CD1c-positive myeloid dendritic cell (primary cell): ENCODE data around the gene TRIP4.
A peak's percentile ranks its signal among the peaks of the same experiment; 100 is the strongest.
"Not testable (repeated sequence)": the region's sequence is repeated elsewhere in the genome, so short reads cannot be mapped to it uniquely, and the experiment has no call there.

Experiments used
- DNase-seq: peaks from one replicate; pipeline ENCODE4 v3.0.0-alpha.2; 2016; ENCODE audit errors: extremely low spot score

TRIP4 gene

DNA sequence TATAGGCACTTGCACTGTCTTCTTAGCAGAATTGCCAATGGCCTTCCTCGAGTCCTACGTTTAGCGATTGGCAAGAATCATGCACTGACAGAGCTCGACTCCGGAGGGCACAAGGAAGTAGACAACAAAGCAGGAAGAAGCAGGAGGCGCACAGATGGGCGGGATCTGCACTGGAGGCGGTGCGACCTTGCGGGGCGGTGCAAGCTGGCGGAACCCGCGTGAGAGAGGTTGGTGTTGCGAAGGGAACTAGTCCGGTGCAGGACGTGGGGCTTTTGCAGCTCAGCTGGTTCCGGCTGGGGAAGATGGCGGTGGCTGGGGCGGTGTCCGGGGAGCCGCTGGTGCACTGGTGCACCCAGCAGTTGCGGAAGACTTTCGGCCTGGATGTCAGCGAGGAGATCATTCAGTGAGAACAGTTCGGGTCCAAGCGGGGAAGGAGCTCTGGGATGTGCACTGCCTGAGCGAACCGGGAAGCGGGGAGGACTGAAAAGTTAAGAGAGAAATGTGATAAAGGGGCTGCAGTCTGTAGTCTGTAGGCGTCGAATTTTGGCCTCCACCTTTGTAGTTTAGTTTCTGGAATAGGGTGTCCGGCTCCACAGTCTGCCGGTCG, at the start of gene TRIP4:
Gene TRIP4 (plus strand): TSS at position 275 of the 607 bp plus-strand sequence. CDS start 28 bp downstream, at position 303.
- peak; percentile 98 for DNase-seq

DNA sequence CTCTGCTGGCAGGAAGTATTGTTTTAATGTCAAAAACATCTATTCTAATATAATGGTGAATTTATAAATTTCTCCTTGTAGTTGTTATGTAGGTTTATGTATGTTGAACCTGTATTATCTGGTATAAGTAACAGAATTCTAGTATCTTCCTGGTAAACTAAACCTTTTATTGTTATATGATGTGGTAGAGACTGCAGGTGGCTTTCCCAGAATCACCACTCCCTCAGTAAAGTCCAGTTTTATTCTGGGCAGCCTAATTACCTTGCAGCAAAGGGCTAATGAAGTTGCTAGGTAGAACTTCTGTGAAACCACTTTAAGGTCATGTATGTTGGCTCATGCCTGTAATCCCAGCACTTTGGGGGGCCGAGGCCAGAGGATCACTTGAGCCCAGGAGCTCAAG, 47.3 kb upstream of the TRIP4 start:
- DNase-seq, result no peak

DNA sequence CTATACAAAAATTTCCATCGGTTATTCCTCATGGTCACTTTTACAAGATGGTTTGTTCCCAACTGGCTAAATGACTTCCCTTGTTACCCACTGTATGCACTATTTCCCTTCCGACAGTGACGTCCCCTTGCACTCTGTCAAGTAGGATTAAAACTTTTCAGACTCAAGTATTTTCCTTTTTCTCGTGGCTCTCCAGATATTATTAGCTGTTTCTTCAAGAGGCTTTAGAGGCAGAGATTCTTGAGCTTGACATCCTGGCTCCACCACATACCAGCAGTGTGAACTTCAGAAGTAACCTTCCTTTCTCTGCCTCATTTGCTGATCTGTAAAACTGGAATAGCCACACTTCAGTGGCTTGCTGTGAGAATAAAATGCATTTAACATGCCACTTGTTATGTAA, 45.7 kb upstream of the TRIP4 start:
- no peak for DNase-seq

DNA sequence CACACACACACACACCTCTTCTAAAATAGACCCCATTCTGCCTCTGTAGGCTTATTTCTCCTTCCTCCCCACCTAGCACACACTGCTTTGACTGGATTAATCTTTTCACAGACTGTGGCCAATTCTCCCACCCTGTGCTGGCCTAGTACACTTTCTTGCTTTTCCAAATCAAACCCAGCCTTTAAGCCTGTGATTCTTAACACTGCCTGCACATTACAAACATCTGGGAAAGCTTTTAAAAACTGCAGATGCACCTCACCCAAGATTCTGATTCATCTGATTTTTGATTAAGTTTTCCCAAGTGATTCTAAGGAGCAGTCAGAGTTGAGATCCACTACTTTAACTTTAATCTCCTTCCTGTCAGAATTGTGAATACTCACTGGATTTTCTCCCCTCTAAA, 44.4 kb upstream of the TRIP4 start:
- no peak for DNase-seq

DNA sequence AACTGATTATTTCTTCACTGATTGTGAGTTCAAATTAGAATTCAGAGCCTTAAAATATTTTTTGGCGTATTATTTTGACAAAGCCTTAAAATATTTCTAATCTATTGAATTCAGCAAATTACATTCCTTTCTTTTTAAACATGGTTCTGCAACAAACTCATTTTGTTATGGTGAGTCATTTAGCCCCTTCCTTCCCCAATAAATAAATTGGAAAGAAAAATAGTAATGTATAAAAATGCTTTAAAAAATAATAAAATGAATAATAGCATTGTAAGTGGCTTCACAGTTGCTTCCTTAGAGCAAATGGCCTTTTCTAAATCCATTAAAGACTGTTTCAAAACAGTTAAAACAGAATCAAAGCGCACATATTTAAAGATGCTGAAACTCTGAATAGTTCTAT, 43.8 kb upstream of the TRIP4 start:
- DNase-seq, result no peak

DNA sequence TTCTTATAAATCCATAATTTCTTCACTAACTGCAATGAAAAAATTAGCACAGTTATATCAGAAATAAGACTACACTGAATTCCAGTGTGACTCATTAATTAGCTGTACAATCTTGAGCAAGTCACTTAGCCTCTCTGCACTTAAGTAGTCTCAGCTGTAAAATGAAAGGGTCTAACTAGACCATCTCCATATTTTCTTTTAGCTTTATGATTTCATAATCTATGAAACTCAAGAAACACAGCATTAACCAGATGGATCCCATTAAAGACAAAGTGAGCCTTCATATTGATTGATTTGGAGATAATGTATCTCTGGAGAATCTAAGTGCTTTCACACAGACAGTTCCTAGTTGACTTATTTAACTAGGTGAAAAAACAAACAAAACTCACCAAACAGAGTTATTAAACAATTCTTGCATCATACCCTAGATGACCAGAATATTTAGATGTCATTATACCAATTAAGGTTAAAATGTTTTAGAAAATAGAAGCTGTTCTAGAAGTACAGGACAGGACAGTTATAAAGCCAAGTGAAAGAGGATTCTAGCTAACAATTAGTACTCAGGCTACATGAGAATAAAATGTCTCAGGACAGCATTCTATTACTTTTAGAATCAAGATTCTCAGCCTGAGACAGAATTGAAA, 42.9 kb upstream of the TRIP4 start:
- no peak for DNase-seq

DNA sequence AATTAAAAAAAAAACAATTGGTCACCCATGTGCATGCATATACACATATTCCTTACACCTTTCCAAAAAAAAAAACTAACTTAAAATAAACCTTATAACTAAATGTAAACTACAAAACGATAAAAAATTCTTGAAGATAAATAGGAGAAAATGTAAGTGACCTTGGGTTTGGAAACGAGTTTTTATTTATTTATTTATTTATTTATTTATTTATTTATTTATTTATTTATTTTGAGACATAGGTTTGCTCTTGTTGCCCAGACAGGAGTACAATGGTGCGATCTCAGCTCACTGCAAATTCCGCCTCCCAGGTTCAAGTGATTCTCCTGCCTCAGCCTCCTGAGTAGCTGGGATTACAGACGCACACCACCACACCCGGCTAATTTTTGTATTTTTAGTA, 41.4 kb upstream of the TRIP4 start:
- DNase-seq, result not testable (repeated sequence)

DNA sequence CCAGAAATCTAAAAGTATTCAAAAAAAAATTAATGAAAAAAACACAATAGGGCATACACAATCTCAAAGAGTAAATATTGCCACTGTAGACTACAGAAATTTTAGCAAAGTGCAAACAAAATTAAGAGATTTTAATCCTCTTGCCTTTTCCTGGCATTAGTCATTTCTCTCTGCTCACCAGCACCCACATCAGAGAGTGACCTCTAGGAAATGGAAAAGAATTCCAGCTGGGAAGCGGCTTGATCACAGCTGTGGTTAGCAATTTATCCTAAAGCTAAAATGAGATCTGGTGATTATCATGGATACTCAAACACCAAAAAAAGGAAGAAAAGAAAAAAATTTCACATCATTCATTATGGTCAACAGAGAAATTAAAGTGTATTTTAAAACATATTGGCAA, 39.2 kb upstream of the TRIP4 start:
- DNase-seq, result no peak

DNA sequence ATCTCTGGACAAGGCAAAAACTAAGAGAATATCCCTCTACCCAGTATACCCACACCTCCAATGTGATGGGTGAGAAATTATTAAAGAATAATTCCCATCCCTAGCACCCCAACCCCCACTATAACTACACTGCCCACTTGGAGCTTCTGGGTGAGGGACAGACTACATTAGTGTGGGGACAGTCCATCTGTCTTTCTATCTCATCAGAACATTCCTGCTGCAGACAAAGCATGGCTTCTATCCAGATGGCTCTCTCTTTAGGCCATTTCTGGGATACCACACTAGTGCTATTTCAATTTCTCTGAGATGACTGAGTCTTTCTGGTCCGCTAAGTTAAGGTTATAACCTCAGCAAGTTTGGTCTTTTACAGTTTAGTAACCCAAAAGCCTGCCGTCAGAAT, 38.3 kb upstream of the TRIP4 start:
- DNase-seq, result no peak

DNA sequence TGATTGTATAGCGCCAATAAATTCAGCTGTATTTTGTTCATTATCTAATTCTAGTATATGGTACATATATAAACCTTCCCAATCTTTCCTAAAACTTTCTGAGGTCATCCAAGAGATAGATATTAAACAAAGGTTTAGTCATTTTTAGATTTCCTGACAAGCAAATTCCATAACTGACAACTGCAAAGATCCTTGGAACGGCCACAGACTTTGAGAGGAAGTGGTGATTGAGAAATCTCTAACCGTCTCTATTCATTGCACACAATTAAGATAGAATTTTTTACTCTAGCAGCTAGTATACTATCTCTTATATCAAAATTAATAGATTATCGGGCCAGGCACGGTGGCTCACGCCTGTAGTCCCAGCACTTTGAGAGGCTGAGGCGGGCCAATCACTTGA, 36.4 kb upstream of the TRIP4 start:
- no peak for DNase-seq

DNA sequence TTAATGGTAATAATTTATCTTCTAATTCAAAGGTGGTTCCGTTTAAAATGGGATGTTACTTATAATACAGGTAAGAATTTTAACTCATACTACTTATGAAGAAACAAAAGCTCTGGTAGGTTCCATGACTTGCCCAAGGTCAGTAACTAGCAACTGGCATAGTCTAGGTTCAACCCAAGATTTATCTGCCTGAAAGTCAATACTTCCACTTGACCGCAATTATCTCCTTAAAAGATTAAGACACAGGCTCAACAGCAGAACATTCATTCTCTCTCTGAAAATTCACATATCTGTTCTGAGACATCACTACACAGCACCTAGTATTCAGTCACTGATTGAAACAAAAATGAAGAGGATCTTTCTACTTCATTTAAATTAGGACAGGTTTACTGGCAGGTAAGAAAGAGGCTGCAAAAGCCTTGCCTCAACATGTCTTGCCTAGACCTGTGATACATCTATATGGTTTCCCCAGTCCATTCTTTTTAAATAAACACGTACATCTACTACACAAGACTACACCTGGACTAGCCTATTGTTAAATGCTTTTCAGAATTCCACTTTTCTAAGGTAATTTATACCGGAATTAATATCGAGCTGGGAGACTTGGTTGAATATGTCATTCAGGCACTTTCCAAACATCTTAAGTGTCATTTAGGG, 32.8 kb upstream of the TRIP4 start:
- no peak for DNase-seq

DNA sequence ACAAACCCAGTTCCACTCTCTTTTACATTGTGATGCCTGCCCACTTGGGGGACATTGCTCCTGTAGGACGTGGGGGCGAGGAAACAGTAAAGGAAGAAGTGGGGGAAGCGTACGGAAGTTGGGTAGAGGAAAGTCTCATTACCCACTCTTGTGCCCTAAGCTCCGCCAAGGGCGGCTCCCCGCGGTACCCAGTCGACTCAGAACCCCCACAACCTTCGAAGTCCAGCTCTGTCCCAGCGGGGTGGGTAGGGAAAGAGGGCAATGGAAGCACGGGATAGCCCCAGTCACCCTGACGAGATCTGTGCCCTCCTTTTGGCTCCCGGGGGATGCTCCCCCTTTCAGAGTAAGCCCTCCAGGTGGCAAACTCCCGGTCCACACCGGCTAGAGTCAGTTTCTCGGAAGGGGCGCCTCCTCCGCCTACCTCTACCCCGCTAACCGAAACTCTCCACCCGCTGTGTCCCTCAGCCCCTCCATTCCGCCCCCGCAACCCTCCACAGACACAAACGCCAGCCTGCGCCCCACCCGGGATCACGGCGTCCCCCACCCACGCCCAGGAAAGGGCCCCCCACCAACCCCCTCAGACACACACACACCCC, 32.2 kb upstream of the TRIP4 start:
- DNase-seq, result peak; percentile 20

DNA sequence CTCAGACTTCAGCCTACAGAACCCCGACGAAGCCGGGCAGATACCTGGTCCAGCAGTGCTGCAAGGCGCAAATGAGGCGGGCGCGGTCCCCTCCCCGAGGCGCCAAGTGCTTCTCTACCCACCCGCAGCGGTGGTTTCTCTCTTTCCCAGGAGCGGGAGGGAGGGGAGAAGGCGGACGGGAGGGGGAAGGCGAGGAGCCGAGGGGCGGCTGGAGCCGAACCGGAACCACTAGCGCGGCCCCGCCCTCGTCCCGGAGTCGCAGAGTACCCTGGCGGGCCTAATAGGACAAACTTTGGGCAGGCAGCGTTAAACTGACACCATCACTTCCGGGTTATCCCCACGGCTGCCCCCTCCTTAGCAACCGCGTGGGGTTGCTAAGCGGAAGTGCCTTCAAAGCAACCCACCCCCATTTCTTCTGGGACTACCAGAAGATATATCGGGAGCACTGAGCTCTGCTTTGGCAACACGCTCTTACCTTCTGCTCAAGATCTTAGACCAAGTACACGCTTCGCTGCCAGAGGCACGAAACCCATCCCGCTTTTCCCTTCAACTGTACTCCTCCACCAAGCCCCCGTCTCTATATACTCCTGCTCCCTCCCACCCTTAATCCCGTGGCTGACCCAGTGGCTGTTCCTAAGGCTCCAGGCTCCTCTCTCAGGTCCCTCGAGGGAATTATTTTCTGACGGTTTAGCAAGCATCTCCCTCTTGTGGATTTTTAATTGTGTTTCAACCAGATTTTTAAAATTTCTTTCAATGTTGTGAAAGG, 31.5 kb upstream of the TRIP4 start, which contains the start of gene CSNK1G1:
Gene CSNK1G1 (minus strand): TSS at position 230 of the 766 bp plus-strand sequence. CDS start 55,674 bp downstream, outside the sequence.
- DNase-seq, result peak; percentile 98

DNA sequence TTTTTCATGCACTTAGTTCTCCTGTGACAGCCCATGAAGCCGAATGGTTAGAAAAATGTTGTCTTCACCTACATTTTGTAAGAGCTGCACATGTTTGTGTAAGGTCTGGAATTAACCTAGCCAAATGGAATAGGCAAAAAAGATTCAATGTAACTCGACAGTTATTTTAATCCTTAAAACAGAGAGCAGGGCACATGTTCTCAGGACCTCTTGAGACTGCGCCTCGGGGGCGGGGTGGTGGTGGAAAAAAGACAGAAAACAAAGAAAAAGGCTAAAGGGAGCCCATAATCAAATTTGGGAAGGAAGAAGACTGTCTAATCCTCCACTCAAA, 31.0 kb upstream of the TRIP4 start:
- no peak for DNase-seq

DNA sequence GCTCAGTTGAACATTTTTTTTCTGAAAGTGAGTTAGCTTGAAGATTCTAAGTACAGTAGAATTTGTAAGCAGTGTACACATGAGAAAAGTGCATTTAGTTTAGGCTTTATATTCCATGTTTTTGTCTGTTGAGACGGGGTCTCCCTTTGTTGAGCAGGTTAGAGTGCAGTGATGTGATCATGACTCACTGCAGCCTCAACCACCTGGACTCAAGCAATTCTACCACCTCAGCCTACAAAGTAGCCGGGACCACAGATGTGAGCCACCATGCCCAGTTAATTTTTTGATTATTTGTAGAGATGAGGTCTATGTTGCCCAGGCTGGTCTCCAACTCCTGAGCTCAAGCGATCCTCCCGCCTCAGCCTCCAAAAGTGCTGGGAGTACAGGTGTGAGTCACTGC, 26.4 kb upstream of the TRIP4 start:
- no peak for DNase-seq

DNA sequence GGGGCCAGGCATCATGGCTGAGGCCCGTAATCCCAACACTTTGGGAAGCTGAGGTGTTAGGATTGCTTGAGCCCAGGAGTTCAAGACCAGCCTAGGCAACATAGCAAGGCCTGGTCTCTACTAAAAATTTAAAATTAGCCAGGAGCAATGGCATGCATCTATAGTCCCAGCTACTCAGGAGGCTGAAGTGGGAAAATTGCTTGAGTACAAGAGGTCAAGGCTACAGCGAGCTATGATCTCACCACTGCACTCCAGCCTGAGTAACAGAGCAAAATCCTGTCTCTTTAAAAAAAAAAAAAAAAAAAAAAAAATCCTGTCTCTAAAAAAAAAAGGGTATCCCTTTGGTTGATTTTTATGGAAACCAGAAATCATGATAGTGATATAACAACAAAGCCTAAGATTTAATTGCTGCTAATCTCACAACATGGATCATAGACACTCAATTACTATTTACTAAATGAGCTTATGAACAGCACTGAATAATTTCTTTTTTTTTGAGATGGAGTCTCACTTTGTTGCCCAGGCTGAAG, 18.5 kb upstream of the TRIP4 start:
- DNase-seq, result no peak

DNA sequence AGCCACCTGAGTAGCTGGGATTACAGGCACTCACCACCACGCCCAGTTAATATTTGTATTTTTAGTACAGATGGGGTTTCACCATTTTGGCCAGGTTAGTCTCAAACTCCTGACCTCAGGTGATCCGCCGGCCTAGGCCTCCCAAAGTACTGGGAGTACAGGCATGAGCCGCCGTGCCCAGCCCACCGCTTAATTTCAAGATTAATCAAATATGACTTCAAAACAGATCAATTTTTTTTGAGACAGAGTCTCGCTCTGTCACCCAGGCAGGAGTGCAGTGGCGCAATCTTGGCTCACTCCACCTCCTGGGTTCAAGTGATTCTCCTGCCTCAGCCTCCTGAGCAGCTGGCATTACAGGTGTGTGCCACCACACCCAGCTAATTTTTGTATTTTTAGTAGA, 16.3 kb upstream of the TRIP4 start:
- not testable (repeated sequence) for DNase-seq

DNA sequence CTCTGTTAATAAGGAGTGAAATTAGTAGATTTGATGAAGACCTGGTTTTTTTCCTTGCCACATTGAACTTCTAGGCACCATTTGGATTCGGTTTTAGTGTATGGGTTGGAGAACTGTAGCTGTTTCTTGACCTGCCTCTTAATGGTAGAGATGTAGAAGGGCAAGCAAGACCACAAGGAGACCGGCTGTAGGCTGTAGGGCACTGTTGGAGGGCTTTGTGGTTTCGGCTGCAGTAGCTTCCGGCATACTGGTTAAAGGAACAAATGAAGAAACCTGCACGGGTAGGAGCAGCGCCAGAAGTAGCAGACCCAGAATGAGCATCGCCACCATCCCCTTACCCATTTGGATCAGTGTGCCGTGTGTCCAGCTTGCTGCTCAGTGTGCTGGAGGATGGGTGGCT, 14.3 kb upstream of the TRIP4 start:
- no peak for DNase-seq

DNA sequence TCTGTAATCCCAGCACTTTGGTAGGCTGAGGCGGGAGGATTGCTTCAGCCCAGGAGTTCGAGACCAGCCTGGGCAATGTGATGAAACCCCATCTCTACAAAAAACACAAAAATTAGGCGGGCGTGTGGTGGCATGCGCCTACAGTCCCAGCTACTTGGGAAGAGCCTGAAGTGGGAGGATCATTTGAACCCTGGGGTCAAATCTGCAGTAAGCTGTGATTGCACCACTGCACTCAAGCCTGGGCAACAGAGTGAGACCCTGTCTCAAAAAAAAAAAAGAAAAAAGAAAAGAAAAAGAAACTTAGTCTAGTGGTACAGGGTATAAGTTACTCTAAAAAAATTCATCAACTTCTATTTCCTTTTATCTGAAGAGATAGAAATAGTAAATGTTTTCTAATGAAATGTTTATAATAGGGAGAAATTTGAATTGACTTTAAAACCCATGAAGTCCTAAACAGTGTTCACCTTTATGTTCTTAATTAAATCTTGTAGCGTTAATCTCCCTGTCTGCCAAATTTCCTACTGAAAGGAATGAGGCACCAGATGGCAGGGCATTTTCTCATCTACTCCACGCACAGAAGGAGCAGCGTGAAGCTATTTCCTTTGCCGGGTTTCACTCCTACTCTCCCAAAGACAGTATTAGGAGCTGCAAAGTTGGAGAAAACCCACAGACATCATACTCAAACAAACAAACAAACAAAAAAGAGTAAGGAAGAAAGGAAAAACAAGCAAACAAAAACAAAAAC, 8.2 kb upstream of the TRIP4 start:
- DNase-seq, result no peak

DNA sequence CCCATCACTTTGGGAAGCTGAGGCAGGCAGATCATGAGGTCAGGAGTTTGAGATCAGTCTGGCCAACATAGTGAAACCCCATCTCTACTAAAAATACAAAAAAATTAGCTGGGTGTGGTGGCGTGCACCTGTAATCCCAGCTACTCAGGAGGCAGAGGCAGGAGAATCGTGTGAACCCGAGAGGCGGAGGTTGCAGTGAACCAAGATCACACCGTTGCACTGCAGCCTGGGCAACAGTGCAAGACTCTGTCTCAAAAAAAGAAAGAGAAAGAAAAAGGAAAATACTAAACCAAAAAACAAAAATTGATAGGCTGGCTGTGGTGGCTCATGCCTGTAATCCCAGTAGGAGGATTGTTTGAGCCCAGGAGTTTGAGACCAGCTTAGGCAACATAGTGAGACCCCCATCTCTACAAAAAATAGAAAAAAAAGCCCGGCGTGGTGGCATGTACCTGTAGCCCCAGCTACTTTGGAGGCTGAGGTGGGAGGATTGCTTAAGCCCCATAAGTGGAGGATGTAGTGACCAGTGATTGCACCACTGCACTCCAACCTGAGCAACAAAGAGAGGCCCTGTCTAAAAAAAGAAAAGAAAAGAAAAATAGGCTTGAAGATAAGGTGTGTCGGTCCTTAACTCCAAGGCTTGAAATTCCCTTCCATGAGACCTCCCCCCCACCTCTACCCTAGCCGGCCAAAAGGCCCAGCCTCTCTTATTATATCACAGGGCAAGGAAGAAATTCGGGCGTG, 7.3 kb upstream of the TRIP4 start:
- DNase-seq, result not testable (repeated sequence)
